ENCODE results near the gene DAW1.
"Not testable (repeated sequence)": the region's sequence is repeated elsewhere in the genome, so short reads cannot be mapped to it uniquely, and the experiment has no call there.

DAW1 gene

DNA sequence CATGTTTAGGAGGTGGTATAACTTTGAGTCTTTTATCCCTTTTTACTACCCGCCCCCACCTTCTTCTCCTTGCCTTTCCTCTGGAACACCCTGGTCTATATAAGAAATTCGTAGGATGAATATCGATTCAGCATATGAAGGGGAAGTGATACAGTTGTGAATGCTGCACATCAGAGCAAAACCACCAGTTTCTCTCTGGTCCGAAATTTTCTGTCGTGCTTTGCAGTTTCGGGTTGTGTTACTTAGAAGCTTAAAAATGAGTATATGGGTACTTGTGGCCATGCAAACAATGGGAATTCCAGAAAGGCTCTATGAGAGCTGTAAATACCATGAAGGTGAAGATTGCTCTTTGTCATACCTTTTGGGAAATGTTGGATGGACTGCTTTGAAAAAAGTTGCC lies 60.6 kb downstream of the DAW1 start:
- FAIRE-seq, result no peak

DNA sequence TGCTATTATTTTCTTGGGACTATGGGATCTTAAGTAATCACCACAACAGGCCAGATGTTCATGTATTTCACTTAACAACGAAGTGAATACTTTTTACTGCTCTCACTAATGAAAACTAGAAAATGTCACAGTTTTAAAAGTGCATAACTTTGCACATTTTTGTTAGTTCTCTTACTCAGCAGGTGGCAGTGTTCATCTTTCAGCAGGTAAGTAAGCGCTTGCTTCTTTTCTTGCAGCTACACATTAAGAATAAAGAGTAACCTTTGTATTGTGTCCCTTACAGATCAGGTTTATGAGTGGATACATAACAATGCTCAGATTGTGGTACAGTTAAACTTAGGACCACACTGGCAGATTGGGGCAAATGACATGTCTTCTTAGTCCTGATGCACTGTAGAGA lies 61.0 kb downstream of the DAW1 start:
- FAIRE-seq, result no peak

DNA sequence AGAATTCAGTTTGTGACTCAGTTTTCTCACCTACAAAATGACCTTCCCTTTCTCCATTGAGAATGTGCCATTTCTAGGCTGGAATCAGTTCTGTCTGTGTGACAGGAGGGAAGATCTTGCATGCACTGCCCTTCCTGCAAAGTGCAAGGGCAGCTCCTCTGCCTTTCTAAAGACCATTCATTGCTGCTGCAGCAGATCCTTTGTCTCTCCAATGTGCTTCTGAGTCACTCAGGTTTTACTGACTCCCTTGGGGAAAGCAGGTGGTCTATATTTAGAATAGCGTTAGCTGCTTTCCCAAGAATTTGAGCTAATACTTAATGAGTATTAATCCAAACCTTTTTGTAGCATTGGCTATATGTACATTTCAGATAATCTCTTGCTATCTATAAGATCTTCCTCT lies 62.5 kb downstream of the DAW1 start:
- no peak for FAIRE-seq

- FAIRE-seq, result not testable (repeated sequence)
Measured at GRCh38 chr2:227936249-227936648, 64.8 kb downstream of the DAW1 start.

GRCh38 chr2:227939271-227940027 lies 68.0 kb downstream of the DAW1 start:
- no peak for FAIRE-seq

DNA sequence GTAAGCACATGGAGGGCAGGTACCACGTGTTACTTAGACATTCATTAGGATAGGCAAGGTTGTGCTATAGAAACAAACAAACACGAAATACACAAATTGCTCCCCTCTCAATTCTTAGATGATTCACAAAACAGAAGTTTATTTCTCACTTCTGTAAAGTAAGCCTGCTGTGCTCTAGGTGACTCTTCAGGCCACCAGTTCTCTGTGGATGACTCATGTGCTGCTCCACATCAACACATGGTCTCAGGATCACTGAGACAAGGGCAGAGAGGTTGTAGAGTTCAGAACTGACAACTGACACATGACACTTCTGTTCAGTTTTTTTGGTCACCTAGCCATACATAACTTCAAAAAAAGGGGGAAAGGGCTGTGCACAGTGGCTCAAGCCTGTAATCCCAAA lies 70.6 kb downstream of the DAW1 start:
- no peak for FAIRE-seq

- no peak for FAIRE-seq
Measured at GRCh38 chr2:227942965-227943364, 71.5 kb downstream of the DAW1 start.

GRCh38 chr2:227960317-227960716 lies 88.9 kb downstream of the DAW1 start:
- no peak for FAIRE-seq

DNA sequence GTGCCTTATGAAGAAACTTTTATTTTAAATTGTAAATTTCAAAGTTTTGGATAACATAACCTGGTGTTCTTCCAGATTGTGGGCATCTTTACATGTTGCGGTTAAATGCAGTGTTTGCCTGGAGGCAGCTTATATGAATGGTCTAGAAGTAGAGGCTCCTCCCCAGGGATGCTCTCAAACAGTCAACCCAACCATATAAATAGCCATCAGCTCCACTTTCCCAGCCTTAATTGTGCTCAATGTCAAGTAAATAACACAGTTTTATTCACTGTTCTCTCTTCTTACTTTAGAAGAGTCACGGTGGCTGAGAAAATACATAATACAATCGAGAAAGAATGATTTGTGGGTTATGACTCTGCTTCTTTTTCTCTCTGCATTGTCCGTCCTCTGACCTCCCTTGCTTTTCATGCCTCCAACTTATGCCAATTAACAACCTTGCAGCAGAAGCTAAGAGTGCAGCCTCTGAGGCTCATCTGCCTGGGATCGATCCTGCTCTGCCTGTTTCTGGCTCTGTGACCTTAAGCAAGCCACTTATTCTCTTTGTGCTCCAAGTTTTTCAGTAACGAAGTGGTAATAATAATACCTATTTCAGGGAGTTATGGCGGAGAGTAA lies 100.3 kb downstream of the DAW1 start:
- no peak for FAIRE-seq

- no peak for FAIRE-seq
Measured at GRCh38 chr2:227973241-227973640, 101.8 kb downstream of the DAW1 start.

All from endometrium (tissue), 2 donors.